Testis (tissue), 3 donors: ENCODE data around the gene ATP5F1C. TPM values are rescaled to one million over a fixed set of nuclear protein-coding genes. Genes with fewer than 3 reads are reported as not detected.

Experiments used
- DNase-seq: peaks from one replicate; pipeline ENCODE4 v3.0.0-alpha.2; 2019
- H3K27ac ChIP-seq, 2 donors: fragments of 200-600 bp; sonication (generic); one replicate each; pipeline ENCODE4 v1.5.1; 2019
- H3K27me3 ChIP-seq: fragments of 200-600 bp; sonication (generic); one replicate; pipeline ENCODE4 v1.5.1; 2019
- H3K36me3 ChIP-seq: fragments of 200-600 bp; sonication (generic); one replicate; pipeline ENCODE4 v1.5.1; 2017; ENCODE audit warnings: low read depth; ENCODE audit errors: missing control alignments
- H3K4me1 ChIP-seq: fragments of 200-600 bp; sonication (generic); one replicate; pipeline ENCODE4 v1.5.1; 2019
- H3K4me3 ChIP-seq, 2 donors: fragments of 200-600 bp; sonication (generic); one replicate each; pipeline ENCODE4 v1.5.1; 2017 to 2019
- H3K9me3 ChIP-seq: fragments of 200-600 bp; sonication (generic); one replicate; pipeline ENCODE4 v1.5.1; 2017
- CTCF ChIP-seq, 3 experiments: fragments of 450-650 bp in 2 of 3; fragments of 200-600 bp in 1 of 3; sonication (generic) in 1 of 3; IDR thresholded peaks; one replicate each; pipeline ENCODE4 v1.5.1; 2016 to 2019; ENCODE audit warnings: antibody characterized with exemption in 3 of 3, mild to moderate bottlenecking in 2 of 3, moderate library complexity in 1 of 3
- POLR2A ChIP-seq: fragments of 450-650 bp; IDR thresholded peaks from one replicate; pipeline ENCODE4 v1.6.1; 2017; ENCODE audit warnings: antibody characterized with exemption, mild to moderate bottlenecking, moderate library complexity
- WGBS, 2 donors: methylation state at CpG; one replicate each; pipeline ENCODE4 v1.1.5; 2018; 5-methylcytosine and 5-hydroxymethylcytosine counted together
- intact Hi-C: fragments of 100-400 bp; cut with DNase I; formaldehyde crosslinking; loops from one replicate; pipeline ENCODE4 v1.15.1; 2023; ENCODE audit warnings: low total_unique reads
- polyA plus RNA-seq: library from polyadenylated mRNA; stranded (reverse); fragments of 350-450 nt; fragmentation: Illumina TruSeq; extraction: RNeasy Lipid Tissue Mini Kit (QIAGEN cat#74804); gene quantifications from one replicate; pipeline ENCODE4 v1.2.3, GENCODE V29; 2014; ENCODE audit warnings: low read depth, low replicate concordance; ENCODE audit not compliant: insufficient read depth
- total RNA-seq, 2 donors: library from RNA; depleted of rRNA; stranded (reverse); fragments of >200 nt; gene quantifications; one replicate each; pipeline ENCODE4 v1.2.3, GENCODE V29; 2016

ATP5F1C gene
- total and polyA plus RNA-seq, 3 donors from 2014 or later = 186 to 272 (median 246) TPM

- TF ChIP-seq POLR2A = no peak
- TF ChIP-seq CTCF (IDR thresholded peaks at IDR 0.05) = no peak
- H3K36me3 ChIP-seq = no peaks in the 10 kb centered on the region
- 34 to 55% methylated on average over 4 of the region's 4 CpGs for WGBS, 2 donors
- no peaks in the 10 kb centered on the region for H3K9me3 ChIP-seq
- H3K4me1 ChIP-seq = peaks cover 39% of the 10 kb centered on the region
- intact Hi-C loops = no loop called here
- peak; percentile 43 for DNase-seq
- H3K4me3 ChIP-seq = no peak overlapping the region
- no peaks in the 10 kb centered on the region for H3K27me3 ChIP-seq
- H3K27ac ChIP-seq = peak overlapping the region; percentile 25 to 59
Observed at GRCh38 chr10:7857262-7857661, 69.3 kb downstream of the ATP5F1C start.

Other genes with a start within 250 kb of the ATP5F1C start
- 10 to 100 TPM; 28.0 to 38.1 TPM for gene ITIH5, start 121.2 kb upstream of the ATP5F1C start, total RNA-seq
- gene ITIH5, start 121.2 kb upstream of the ATP5F1C start, polyA plus RNA-seq = 28.0 TPM
- gene ITIH2, start 84.9 kb upstream of the ATP5F1C start, total RNA-seq = under 1 TPM in 1 of 2 donors, not detected in 1; 0.37 TPM
- 0.41 TPM for gene ITIH2, start 84.9 kb upstream of the ATP5F1C start, polyA plus RNA-seq
- 10 to 100 TPM in 1 of 2 donors, 1 to 10 TPM in 1; 9.1 to 10.6 TPM for gene KIN, start 184 bp upstream of the ATP5F1C start, total RNA-seq
- gene KIN, start 184 bp upstream of the ATP5F1C start, polyA plus RNA-seq = 8.3 TPM
- gene TAF3, start 30.3 kb downstream of the ATP5F1C start, total RNA-seq = 10 to 100 TPM; 32.8 to 33.0 TPM
- gene TAF3, start 30.3 kb downstream of the ATP5F1C start, polyA plus RNA-seq = 7.0 TPM